Esophagus muscularis mucosa (tissue), 4 donors: ENCODE measurements around the gene RNU6-9. TPM values are rescaled to one million over a fixed set of nuclear protein-coding genes. Genes with fewer than 3 reads are reported as not detected.

Experiments used
- DNase-seq: peaks from one replicate; pipeline ENCODE4 v3.0.0-alpha.2; 2017; ENCODE audit errors: extremely low spot score
- H3K27ac ChIP-seq, 4 donors: fragments of 200-600 bp; sonication (generic); replicated peaks in 1 of 4; 1 replicate in 3 of 4; 2 replicates in 1 of 4; pipeline ENCODE4 v1.5.1; 2016 to 2019; ENCODE audit warnings: mild to moderate bottlenecking in 1 of 4
- H3K27me3 ChIP-seq, 4 donors: fragments of 200-600 bp; sonication (generic); one replicate each; pipeline versions ENCODE4 v1.5.1 to v1.6.0; 2016 to 2019
- H3K36me3 ChIP-seq, 4 donors: fragments of 200-600 bp; sonication (generic); one replicate each; pipeline ENCODE4 v1.5.1; 2016 to 2019
- H3K4me1 ChIP-seq, 4 donors: fragments of 200-600 bp; sonication (generic); one replicate each; pipeline ENCODE4 v1.5.1; 2016 to 2019
- H3K4me3 ChIP-seq, 4 donors: fragments of 200-600 bp; sonication (generic); 1 replicate in 2 of 4; 2 replicates in 2 of 4; pipeline ENCODE4 v1.5.1; 2016 to 2019; ENCODE audit warnings: mild to moderate bottlenecking in 4 of 4, moderate library complexity in 1 of 4
- H3K9me3 ChIP-seq, 4 donors: fragments of 200-600 bp; sonication (generic); 1 replicate in 3 of 4; 2 replicates in 1 of 4; pipeline ENCODE4 v1.5.1; 2016 to 2019
- EP300 ChIP-seq: sonication (generic); formaldehyde crosslinking; IDR thresholded peaks from one replicate; pipeline ENCODE4 v1.6.1; 2017; ENCODE audit warnings: antibody characterized with exemption
- POLR2A ChIP-seq: fragments of 450-650 bp; IDR thresholded peaks from one replicate; pipeline ENCODE4 v1.6.1; 2017; ENCODE audit warnings: antibody characterized with exemption, moderate library complexity, mild to moderate bottlenecking, low read depth
- POLR2AphosphoS5 ChIP-seq, 2 donors: sonication (generic); formaldehyde crosslinking; IDR thresholded peaks; one replicate each; pipeline ENCODE4 v1.6.1; 2017; ENCODE audit warnings: antibody characterized with exemption in 2 of 2
- WGBS: methylation state at CpG from one replicate; pipeline ENCODE4 v1.1.5; 2018; 5-methylcytosine and 5-hydroxymethylcytosine counted together
- intact Hi-C: fragments of 100-400 bp; cut with DNase I; formaldehyde crosslinking; loops from one replicate; pipeline ENCODE4 v1.15.1; 2023
- total RNA-seq, 4 donors: library from RNA; depleted of rRNA; stranded (reverse); fragments of >200 nt; gene quantifications; one replicate each; pipeline versions ENCODE4 v1.1.0 to v1.2.1, GENCODE V29; 2016
- TF ChIP-seq, protein P1 (sequence below), 3 experiments: fragments of 200-600 bp in 2 of 3; fragments of 450-650 bp in 1 of 3; sonication (generic) in 2 of 3; IDR thresholded peaks; one replicate each; pipeline ENCODE4 v1.5.1; 2017 to 2019; ENCODE audit warnings: antibody characterized with exemption in 3 of 3, mild to moderate bottlenecking in 2 of 3, moderate library complexity in 1 of 3

RNU6-9 gene
- total RNA-seq = not detected

DNA sequence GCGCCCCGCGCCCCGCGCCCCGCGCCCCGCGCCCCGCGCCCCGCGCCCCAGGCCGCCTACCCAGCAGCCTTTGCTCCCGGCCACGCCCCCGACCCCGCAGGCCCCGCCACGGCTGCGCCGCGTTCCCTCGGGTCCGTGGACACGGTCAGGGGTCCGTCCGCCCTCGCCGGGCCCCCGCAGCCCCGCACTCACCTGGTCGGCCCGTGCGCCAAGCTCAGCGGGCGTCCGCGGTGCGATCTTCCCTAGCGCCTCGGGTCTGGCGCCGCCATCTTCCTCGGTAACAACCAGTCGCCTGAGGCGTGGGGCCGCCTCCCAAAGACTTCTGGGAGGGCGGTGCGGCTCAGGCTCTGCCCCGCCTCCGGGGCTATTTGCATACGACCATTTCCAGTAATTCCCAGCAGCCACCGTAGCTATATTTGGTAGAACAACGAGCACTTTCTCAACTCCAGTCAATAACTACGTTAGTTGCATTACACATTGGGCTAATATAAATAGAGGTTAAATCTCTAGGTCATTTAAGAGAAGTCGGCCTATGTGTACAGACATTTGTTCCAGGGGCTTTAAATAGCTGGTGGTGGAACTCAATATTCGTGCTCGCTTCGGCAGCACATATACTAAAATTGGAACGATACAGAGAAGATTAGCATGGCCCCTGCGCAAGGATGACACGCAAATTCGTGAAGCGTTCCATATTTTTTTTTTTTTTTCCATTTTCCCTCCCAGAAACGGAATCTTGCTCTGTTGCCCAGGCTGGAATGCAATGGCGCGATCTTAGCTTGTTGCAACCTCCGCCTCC, at the start of gene RNU6-9, which contains the start of gene MED16:
Gene RNU6-9 (plus strand): TSS at position 591 of the 796 bp plus-strand sequence.
Gene MED16 (minus strand): TSS at position 294 of the 796 bp plus-strand sequence. CDS start 2,056 bp downstream, outside the sequence.
- Histone ChIP-seq H3K27ac (peak within 1 kb of the TSS; percentile 89 to 94 (median 92)), H3K36me3 (peaks cover 20 to 45% (median 36%) of the 10 kb centered on the region in 4 donors), H3K4me1 (peaks cover 5 to 31% (median 19%) of the 10 kb centered on the region in 4 donors), H3K4me3 (peak within 1 kb of the TSS; percentile 83 to 100 (median 90)), H3K9me3 (no peaks in the 10 kb centered on the region), H3K27me3 (no peaks in the 10 kb centered on the region)
- WGBS = 1% methylated on average over 21 of the region's 69 CpGs
- TF ChIP-seq, protein P1, sequence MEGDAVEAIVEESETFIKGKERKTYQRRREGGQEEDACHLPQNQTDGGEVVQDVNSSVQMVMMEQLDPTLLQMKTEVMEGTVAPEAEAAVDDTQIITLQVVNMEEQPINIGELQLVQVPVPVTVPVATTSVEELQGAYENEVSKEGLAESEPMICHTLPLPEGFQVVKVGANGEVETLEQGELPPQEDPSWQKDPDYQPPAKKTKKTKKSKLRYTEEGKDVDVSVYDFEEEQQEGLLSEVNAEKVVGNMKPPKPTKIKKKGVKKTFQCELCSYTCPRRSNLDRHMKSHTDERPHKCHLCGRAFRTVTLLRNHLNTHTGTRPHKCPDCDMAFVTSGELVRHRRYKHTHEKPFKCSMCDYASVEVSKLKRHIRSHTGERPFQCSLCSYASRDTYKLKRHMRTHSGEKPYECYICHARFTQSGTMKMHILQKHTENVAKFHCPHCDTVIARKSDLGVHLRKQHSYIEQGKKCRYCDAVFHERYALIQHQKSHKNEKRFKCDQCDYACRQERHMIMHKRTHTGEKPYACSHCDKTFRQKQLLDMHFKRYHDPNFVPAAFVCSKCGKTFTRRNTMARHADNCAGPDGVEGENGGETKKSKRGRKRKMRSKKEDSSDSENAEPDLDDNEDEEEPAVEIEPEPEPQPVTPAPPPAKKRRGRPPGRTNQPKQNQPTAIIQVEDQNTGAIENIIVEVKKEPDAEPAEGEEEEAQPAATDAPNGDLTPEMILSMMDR (IDR thresholded peaks at IDR 0.05) = no peak
- TF ChIP-seq EP300 = no peak
- no peak for TF ChIP-seq POLR2A
- TF ChIP-seq POLR2AphosphoS5 (IDR thresholded peaks at IDR 0.05) = peak; percentile 79 to 83
- intact Hi-C loops = no loop called here
- DNase-seq = peak; percentile 98

GRCh38 chr19:843836-844545, 49.3 kb upstream of the RNU6-9 start:
- WGBS = 21% methylated on average over 2 of the region's 70 CpGs
- Histone ChIP-seq H3K4me3 (peak overlapping the region; percentile 31 to 42 (median 34)), H3K27me3 (peaks cover 0 to 93% (median 35%) of the 10 kb centered on the region in 4 donors), H3K36me3 (no peaks in the 10 kb centered on the region), H3K27ac (no peak overlapping the region), H3K4me1 (peaks cover 13 to 35% (median 27%) of the 10 kb centered on the region in 4 donors), H3K9me3 (no peaks in the 10 kb centered on the region)
- intact Hi-C loops = no loop called here
- TF ChIP-seq POLR2AphosphoS5 (IDR thresholded peaks at IDR 0.05) = no peak
- TF ChIP-seq EP300 = no peak
- TF ChIP-seq, protein P1 (IDR thresholded peaks at IDR 0.05) = no peak
- TF ChIP-seq POLR2A = no peak
- DNase-seq = no peak

DNA sequence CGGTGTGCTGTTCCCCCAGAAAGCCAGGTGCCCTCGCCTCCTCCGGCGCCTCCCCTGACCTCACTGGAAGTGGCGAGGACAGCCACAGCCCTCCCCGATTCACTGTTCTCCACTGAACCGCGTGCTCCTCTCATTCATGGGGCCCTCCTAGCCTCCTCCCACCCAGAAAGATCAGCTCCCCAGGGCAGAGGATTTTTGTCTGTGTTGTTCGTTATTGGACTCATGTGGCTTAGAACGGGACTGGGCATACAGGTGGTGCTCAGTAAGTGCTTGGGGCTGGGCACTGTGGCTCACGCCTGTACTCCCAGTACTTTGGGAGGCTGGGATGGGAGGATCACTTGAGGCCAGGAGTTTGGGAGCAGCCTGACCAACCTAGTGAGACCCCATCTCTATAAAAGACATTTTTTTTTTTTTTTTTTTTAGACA, 48.7 kb upstream of the RNU6-9 start:
- intact Hi-C loops = no loop called here
- peaks cover 0 to 87% (median 35%) of the 10 kb centered on the region in 4 donors for H3K27me3 ChIP-seq
- H3K4me1 ChIP-seq = peaks cover 13 to 35% (median 29%) of the 10 kb centered on the region in 4 donors
- TF ChIP-seq POLR2AphosphoS5 (IDR thresholded peaks at IDR 0.05) (no peak), POLR2A (no peak), EP300 (no peak)
- TF ChIP-seq, protein P1 (IDR thresholded peaks at IDR 0.05) = no peak
- no peak overlapping the region for H3K27ac ChIP-seq
- no peaks in the 10 kb centered on the region for H3K36me3 ChIP-seq
- no peak for DNase-seq
- no peaks in the 10 kb centered on the region for H3K9me3 ChIP-seq
- 30% methylated on average over 10 of the region's 11 CpGs for whole genome bisulfite sequencing
- no peak overlapping the region for H3K4me3 ChIP-seq

- no peaks in the 10 kb centered on the region for H3K36me3 ChIP-seq
- no peaks in the 10 kb centered on the region for H3K9me3 ChIP-seq
- H3K27ac ChIP-seq = no peak overlapping the region
- TF ChIP-seq, protein P1 (IDR thresholded peaks at IDR 0.05) = no peak
- no peak for TF ChIP-seq POLR2AphosphoS5 (IDR thresholded peaks at IDR 0.05)
- no peak for TF ChIP-seq POLR2A
- TF ChIP-seq EP300 = no peak
- no peak for DNase-seq
- H3K27me3 ChIP-seq = peaks cover 0 to 75% (median 33%) of the 10 kb centered on the region in 4 donors
- 71% methylated on average over 31 of the region's 37 CpGs for WGBS
- H3K4me3 ChIP-seq = no peak overlapping the region
- intact Hi-C loops = no loop called here
- peaks cover 16 to 46% (median 38%) of the 10 kb centered on the region in 4 donors for H3K4me1 ChIP-seq
Measured at GRCh38 chr19:845707-846521, 47.4 kb upstream of the RNU6-9 start.
